ENCODE results near the gene PCNX1.
A peak's percentile ranks its signal among the peaks of the same experiment; 100 is the strongest.

PCNX1 gene

GRCh38 chr14:70906793-70907175 is 475 bp upstream of the PCNX1 start:
- no peak for TF ChIP-seq CTCF (IDR thresholded peaks at IDR 0.05)
- no peak for DNase-seq (ENCODE audit: low spot score)
- Histone ChIP-seq H3K27ac (peak overlapping the region; percentile 91 to 95), H3K4me3 (peak overlapping the region; percentile 83)

- no peak for TF ChIP-seq CTCF (IDR thresholded peaks at IDR 0.05)
- Histone ChIP-seq H3K4me3 (peak overlapping the region; percentile 83), H3K27ac (peak overlapping the region; percentile 91 to 95)
- peak; percentile 81 for DNase-seq (ENCODE audit: low spot score)
These were observed 1.0 kb downstream of the PCNX1 start for GRCh38 chr14:70907996-70908934.

GRCh38 chr14:70908935-70909641 is 1.8 kb downstream of the PCNX1 start:
- peak overlapping the region; percentile 83 for H3K4me3 ChIP-seq
- no peak for TF ChIP-seq CTCF (IDR thresholded peaks at IDR 0.05)
- H3K27ac ChIP-seq = peak overlapping the region; percentile 91 to 95
- DNase-seq (ENCODE audit: low spot score) = no peak

GRCh38 chr14:70909733-70910614 is 2.7 kb downstream of the PCNX1 start:
- DNase-seq (ENCODE audit: low spot score) = no peak
- Histone ChIP-seq H3K27ac (no peak overlapping the region), H3K4me3 (peak overlapping the region; percentile 83)
- TF ChIP-seq CTCF (IDR thresholded peaks at IDR 0.05) = no peak

GRCh38 chr14:70915415-70915814 is 8.2 kb downstream of the PCNX1 start:
- no peak overlapping the region for H3K27ac ChIP-seq
- no peak for DNase-seq (ENCODE audit: low spot score)
- no peak overlapping the region for H3K4me3 ChIP-seq
- TF ChIP-seq CTCF (IDR thresholded peaks at IDR 0.05) = no peak

GRCh38 chr14:70916300-70916699 is 9.0 kb downstream of the PCNX1 start:
- no peak for TF ChIP-seq CTCF (IDR thresholded peaks at IDR 0.05)
- no peak for DNase-seq (ENCODE audit: low spot score)
- no peak overlapping the region for H3K27ac ChIP-seq

More at GRCh38 chr14:70916300-70916699, 9.0 kb downstream of the PCNX1 start:
- H3K4me3 ChIP-seq = no peak overlapping the region
